ENCODE results near the gene NPPA. TPM values are rescaled to one million over a fixed set of nuclear protein-coding genes. Genes with fewer than 3 reads are reported as not detected.

NPPA gene
- polyA plus RNA-seq, 1 of the 3 experiments (the other 2 are of a cell fraction): not detected

DNA sequence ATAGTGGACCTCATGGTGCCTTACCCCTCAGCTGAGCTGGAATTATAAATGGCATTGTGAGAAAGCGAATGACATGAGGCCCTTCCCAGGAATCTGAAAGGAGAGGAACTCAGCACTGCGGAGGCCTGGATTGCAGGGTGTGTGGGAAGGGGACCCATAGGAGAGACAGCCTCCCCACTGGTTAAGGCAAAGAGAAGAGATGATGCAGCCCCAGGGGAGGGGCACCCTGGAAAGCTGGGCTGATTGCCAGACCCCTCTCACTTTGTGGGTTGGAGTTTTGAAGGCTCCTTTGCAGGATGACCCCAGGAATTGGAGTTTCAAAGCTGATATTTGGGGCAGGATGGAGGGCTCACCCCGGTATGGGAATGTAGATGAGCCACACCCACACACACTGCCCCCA lies 9.1 kb upstream of the NPPA start:
- 78% methylated on average over 3 of the region's 3 CpGs for WGBS (ENCODE audit: low lambda C conversion rate)

More for the DNA sequence above, 9.1 kb upstream of the NPPA start:
- H2AFZ ChIP-seq (ENCODE audit: low read depth): no peak overlapping the region
- H3K27ac ChIP-seq (ENCODE audit: low read depth in 2 of 2, low read length in 1 of 2): no peak overlapping the region
- no peaks in the 10 kb centered on the region for H3K79me2 ChIP-seq (ENCODE audit: insufficient read depth)
- H3K4me3 ChIP-seq (ENCODE audit: low read depth in 2 of 2, low read length in 1 of 2): no peak overlapping the region
- ChIA-PET CTCF (interaction anchor here (1.2 kb wide), 1 partner anchor 18 kb away, joined by 5 read pairs; no protein-coding TSS in a partner anchor), POLR2A (no interaction called here)
- no peak overlapping the region for H3K9ac ChIP-seq
- no peaks in the 10 kb centered on the region for H3K36me3 ChIP-seq (replicated peaks in 1 of 2; ENCODE audit: control insufficient read depth in 1 of 2, insufficient read depth in 2 of 2, low read length in 1 of 2)
- DNase-seq: no peak
- H3K9me3 ChIP-seq: no peaks in the 10 kb centered on the region
- no peaks in the 10 kb centered on the region for H3F3A ChIP-seq (replicated peaks; ENCODE audit: insufficient read depth)
- TF ChIP-seq, protein P1, sequence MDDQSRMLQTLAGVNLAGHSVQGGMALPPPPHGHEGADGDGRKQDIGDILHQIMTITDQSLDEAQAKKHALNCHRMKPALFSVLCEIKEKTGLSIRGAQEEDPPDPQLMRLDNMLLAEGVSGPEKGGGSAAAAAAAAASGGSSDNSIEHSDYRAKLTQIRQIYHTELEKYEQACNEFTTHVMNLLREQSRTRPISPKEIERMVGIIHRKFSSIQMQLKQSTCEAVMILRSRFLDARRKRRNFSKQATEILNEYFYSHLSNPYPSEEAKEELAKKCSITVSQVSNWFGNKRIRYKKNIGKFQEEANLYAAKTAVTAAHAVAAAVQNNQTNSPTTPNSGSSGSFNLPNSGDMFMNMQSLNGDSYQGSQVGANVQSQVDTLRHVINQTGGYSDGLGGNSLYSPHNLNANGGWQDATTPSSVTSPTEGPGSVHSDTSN (IDR thresholded peaks at IDR 0.05): no peak
- no peak for TF ChIP-seq NFIC (IDR thresholded peaks at IDR 0.05; ENCODE audit: borderline replicate concordance)
- TF ChIP-seq, protein P2, sequence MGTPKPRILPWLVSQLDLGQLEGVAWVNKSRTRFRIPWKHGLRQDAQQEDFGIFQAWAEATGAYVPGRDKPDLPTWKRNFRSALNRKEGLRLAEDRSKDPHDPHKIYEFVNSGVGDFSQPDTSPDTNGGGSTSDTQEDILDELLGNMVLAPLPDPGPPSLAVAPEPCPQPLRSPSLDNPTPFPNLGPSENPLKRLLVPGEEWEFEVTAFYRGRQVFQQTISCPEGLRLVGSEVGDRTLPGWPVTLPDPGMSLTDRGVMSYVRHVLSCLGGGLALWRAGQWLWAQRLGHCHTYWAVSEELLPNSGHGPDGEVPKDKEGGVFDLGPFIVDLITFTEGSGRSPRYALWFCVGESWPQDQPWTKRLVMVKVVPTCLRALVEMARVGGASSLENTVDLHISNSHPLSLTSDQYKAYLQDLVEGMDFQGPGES (IDR thresholded peaks at IDR 0.05; ENCODE audit: low read depth, low read length): no peak
- TF ChIP-seq, protein P3, sequence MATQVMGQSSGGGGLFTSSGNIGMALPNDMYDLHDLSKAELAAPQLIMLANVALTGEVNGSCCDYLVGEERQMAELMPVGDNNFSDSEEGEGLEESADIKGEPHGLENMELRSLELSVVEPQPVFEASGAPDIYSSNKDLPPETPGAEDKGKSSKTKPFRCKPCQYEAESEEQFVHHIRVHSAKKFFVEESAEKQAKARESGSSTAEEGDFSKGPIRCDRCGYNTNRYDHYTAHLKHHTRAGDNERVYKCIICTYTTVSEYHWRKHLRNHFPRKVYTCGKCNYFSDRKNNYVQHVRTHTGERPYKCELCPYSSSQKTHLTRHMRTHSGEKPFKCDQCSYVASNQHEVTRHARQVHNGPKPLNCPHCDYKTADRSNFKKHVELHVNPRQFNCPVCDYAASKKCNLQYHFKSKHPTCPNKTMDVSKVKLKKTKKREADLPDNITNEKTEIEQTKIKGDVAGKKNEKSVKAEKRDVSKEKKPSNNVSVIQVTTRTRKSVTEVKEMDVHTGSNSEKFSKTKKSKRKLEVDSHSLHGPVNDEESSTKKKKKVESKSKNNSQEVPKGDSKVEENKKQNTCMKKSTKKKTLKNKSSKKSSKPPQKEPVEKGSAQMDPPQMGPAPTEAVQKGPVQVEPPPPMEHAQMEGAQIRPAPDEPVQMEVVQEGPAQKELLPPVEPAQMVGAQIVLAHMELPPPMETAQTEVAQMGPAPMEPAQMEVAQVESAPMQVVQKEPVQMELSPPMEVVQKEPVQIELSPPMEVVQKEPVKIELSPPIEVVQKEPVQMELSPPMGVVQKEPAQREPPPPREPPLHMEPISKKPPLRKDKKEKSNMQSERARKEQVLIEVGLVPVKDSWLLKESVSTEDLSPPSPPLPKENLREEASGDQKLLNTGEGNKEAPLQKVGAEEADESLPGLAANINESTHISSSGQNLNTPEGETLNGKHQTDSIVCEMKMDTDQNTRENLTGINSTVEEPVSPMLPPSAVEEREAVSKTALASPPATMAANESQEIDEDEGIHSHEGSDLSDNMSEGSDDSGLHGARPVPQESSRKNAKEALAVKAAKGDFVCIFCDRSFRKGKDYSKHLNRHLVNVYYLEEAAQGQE (IDR thresholded peaks at IDR 0.05; ENCODE audit: low read depth, low read length): no peak
- no peak for TF ChIP-seq TCF12 (IDR thresholded peaks at IDR 0.05)
- no peak for TF ChIP-seq ELF1 (IDR thresholded peaks at IDR 0.05)
- TF ChIP-seq FOXM1 (IDR thresholded peaks at IDR 0.05; ENCODE audit: low read depth): no peak
- no peak for TF ChIP-seq EZH2phosphoT487 (IDR thresholded peaks at IDR 0.05; ENCODE audit: borderline replicate concordance, low read depth)
- TF ChIP-seq SIN3A (IDR thresholded peaks at IDR 0.05; ENCODE audit: borderline replicate concordance, low read depth, low read length): no peak
- no peak for TF ChIP-seq RFX5 (IDR thresholded peaks at IDR 0.05; ENCODE audit: low read length)
- TF ChIP-seq, protein P4, sequence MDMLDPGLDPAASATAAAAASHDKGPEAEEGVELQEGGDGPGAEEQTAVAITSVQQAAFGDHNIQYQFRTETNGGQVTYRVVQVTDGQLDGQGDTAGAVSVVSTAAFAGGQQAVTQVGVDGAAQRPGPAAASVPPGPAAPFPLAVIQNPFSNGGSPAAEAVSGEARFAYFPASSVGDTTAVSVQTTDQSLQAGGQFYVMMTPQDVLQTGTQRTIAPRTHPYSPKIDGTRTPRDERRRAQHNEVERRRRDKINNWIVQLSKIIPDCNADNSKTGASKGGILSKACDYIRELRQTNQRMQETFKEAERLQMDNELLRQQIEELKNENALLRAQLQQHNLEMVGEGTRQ (IDR thresholded peaks at IDR 0.05; ENCODE audit: borderline replicate concordance, low read depth, low read length): no peak
- TF ChIP-seq FOXJ3 (CRISPR knock-in tag; IDR thresholded peaks at IDR 0.05): no peak
- TF ChIP-seq GATA2 (CRISPR knock-in tag; IDR thresholded peaks at IDR 0.05): no peak
- TF ChIP-seq, protein P5, sequence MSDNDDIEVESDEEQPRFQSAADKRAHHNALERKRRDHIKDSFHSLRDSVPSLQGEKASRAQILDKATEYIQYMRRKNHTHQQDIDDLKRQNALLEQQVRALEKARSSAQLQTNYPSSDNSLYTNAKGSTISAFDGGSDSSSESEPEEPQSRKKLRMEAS (IDR thresholded peaks at IDR 0.05; ENCODE audit: low read depth): no peak
- no peak for TF ChIP-seq CHD2 (IDR thresholded peaks at IDR 0.05; ENCODE audit: low read length, partially characterized antibody)
- TF ChIP-seq, protein P6, sequence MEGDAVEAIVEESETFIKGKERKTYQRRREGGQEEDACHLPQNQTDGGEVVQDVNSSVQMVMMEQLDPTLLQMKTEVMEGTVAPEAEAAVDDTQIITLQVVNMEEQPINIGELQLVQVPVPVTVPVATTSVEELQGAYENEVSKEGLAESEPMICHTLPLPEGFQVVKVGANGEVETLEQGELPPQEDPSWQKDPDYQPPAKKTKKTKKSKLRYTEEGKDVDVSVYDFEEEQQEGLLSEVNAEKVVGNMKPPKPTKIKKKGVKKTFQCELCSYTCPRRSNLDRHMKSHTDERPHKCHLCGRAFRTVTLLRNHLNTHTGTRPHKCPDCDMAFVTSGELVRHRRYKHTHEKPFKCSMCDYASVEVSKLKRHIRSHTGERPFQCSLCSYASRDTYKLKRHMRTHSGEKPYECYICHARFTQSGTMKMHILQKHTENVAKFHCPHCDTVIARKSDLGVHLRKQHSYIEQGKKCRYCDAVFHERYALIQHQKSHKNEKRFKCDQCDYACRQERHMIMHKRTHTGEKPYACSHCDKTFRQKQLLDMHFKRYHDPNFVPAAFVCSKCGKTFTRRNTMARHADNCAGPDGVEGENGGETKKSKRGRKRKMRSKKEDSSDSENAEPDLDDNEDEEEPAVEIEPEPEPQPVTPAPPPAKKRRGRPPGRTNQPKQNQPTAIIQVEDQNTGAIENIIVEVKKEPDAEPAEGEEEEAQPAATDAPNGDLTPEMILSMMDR (IDR thresholded peaks at IDR 0.05): no peak
- no peak for TF ChIP-seq RXRA (IDR thresholded peaks at IDR 0.05; ENCODE audit: borderline replicate concordance, low read depth)
- TF ChIP-seq FOSL2 (IDR thresholded peaks at IDR 0.05; ENCODE audit: borderline replicate concordance, low read depth): no peak
- no peak for TF ChIP-seq RAD21 (IDR thresholded peaks at IDR 0.05; ENCODE audit: low read length)
- no peak for TF ChIP-seq EP300 (IDR thresholded peaks at IDR 0.05; ENCODE audit: borderline replicate concordance in 1 of 2, low read depth in 1 of 2, low read length in 1 of 2)
- H4K20me1 ChIP-seq (ENCODE audit: insufficient read depth): no peaks in the 10 kb centered on the region
- H3K27me3 ChIP-seq (ENCODE audit: insufficient read depth): peaks cover 5% of the 10 kb centered on the region; the same call in 1 of the 2 replicates
- no peak overlapping the region for H3K4me2 ChIP-seq
- peaks cover 0 to 5% of the 10 kb centered on the region in 2 experiments; a peak in 1 of 4 replicates for H3K4me1 ChIP-seq (ENCODE audit: control insufficient read depth in 1 of 2, insufficient read depth in 2 of 2, low read depth in 1 of 2, low read length in 1 of 2)
- H3K9me2 ChIP-seq: no peaks in the 10 kb centered on the region

Data from SK-N-SH (cell line).